PC-3 (cell line): ENCODE measurements around the gene ZNF322. TPM values are rescaled to one million over a fixed set of nuclear protein-coding genes. Genes with fewer than 3 reads are reported as not detected.

Experiments
- ATAC-seq: fragments of 200-7000 bp; cut with Tn5 transposase; 2 replicates; pipeline ENCODE4 v1.9.1; 2020; ENCODE audit warnings: mild to moderate bottlenecking, moderate library complexity
- BruUV-seq: library from RNA; stranded (reverse); fragments of 400-500 nt; replicated peaks from 2 replicates; lab custom pipeline; 2021; lab: Mats Ljungman, UMichigan
- CTCF ChIA-PET: fragments of 300-600 bp; sonication (Branson Sonifier 250); formaldehyde crosslinking; loops from one replicate; lab custom pipeline; 2022; ENCODE audit warnings: antibody characterized with exemption; lab: Charles Lee
- POLR2A ChIA-PET: fragments of 300-600 bp; sonication (Branson Sonifier 250); formaldehyde crosslinking; loops from one replicate; lab custom pipeline; 2022; ENCODE audit warnings: antibody characterized with exemption; ENCODE audit not compliant: unreplicated experiment; lab: Charles Lee
- DNase-seq: peaks from one replicate; pipeline ENCODE4 v3.0.0-alpha.2; 2015
- H2AFZ ChIP-seq: fragments of 300-600 bp; sonication (generic); 2 replicates; pipeline ENCODE4 v1.6.0; 2016; ENCODE audit warnings: antibody characterized with exemption, low read length
- H3F3A ChIP-seq: fragments of 300-600 bp; sonication (generic); one replicate; pipeline ENCODE4 v1.6.0; 2017; ENCODE audit warnings: antibody characterized with exemption, low read length, control low read depth, mild to moderate bottlenecking; ENCODE audit not compliant: unreplicated experiment
- H3K27ac ChIP-seq: fragments of 300-600 bp; sonication (generic); 2 replicates; pipeline ENCODE4 v1.5.1; 2016; ENCODE audit warnings: mild to moderate bottlenecking, low read length
- H3K27me3 ChIP-seq: fragments of 300-600 bp; sonication (generic); 2 replicates; pipeline ENCODE4 v1.6.1; 2016; ENCODE audit warnings: low read length, mixed read lengths
- H3K36me3 ChIP-seq: fragments of 300-600 bp; sonication (generic); 2 replicates; pipeline ENCODE4 v1.6.1; 2016; ENCODE audit warnings: low read depth, mixed run types, low read length, mixed read lengths
- H3K4me1 ChIP-seq: fragments of 300-600 bp; sonication (generic); 2 replicates; pipeline ENCODE4 v1.5.1; 2016; ENCODE audit warnings: low read length; ENCODE audit not compliant: insufficient read depth
- H3K4me2 ChIP-seq: fragments of 300-600 bp; sonication (generic); 2 replicates; pipeline ENCODE4 v1.6.0; 2016; ENCODE audit warnings: low read length
- H3K4me3 ChIP-seq: fragments of 300-600 bp; sonication (generic); 2 replicates; pipeline ENCODE4 v1.5.1; 2016; ENCODE audit warnings: mild to moderate bottlenecking, low read length, mixed read lengths
- H3K79me2 ChIP-seq: fragments of 300-600 bp; sonication (generic); 2 replicates; pipeline ENCODE4 v1.6.1; 2017; ENCODE audit warnings: low read length, mixed read lengths
- H3K9ac ChIP-seq: fragments of 300-600 bp; sonication (generic); 2 replicates; pipeline ENCODE4 v1.6.0; 2016; ENCODE audit warnings: mild to moderate bottlenecking, low read length
- H3K9me2 ChIP-seq: fragments of 300-600 bp; sonication (generic); replicated peaks from 2 replicates; pipeline ENCODE4 v1.6.1; 2016; ENCODE audit warnings: mixed run types, low read length, mixed read lengths
- H3K9me3 ChIP-seq: fragments of 300-600 bp; sonication (generic); 2 replicates; pipeline ENCODE4 v1.6.1; 2016; ENCODE audit warnings: low read length, mixed read lengths
- H4K20me1 ChIP-seq: fragments of 300-600 bp; sonication (generic); 2 replicates; pipeline ENCODE4 v1.6.1; 2016; ENCODE audit warnings: low read length, mixed read lengths
- EZH2 ChIP-seq: fragments of 300-600 bp; sonication (generic); IDR thresholded peaks from one replicate; pipeline ENCODE4 v1.6.1; 2017; ENCODE audit warnings: antibody characterized with exemption, mild to moderate bottlenecking, low read length; ENCODE audit not compliant: unreplicated experiment
- EZH2phosphoT487 ChIP-seq: fragments of 300-600 bp; sonication (generic); IDR thresholded peaks from 2 replicates; pipeline ENCODE4 v1.6.1; 2018; ENCODE audit warnings: mild to moderate bottlenecking, antibody characterized with exemption, low read length, borderline replicate concordance
- intact Hi-C: fragments of 100-400 bp; cut with micrococcal nuclease; formaldehyde crosslinking; loops from 2 replicates; pipeline ENCODE4 v1.9.0; 2023
- total RNA-seq: library from RNA; depleted of rRNA; stranded (reverse); fragments of >200 nt; gene quantifications from 2 replicates; pipeline ENCODE4 v1.2.3, GENCODE V29; 2014
- TF ChIP-seq, protein P1 (sequence below): fragments of 300-600 bp; sonication (generic); conservative IDR thresholded peaks from 2 replicates; pipeline ENCODE4 v1.5.1; 2017; ENCODE audit warnings: antibody characterized with exemption, low read depth, mild to moderate bottlenecking, low read length

Gene ZNF322
- total RNA-seq, 1 experiment from 2014 or later = 15.7 TPM

- POLR2A ChIA-PET = no interaction called here
- no peak overlapping the region for H3K27ac ChIP-seq
- no peak overlapping the region for H3K4me3 ChIP-seq
- H3K9ac ChIP-seq = no peak overlapping the region
- peaks cover 14% of the 10 kb centered on the region for H3K9me3 ChIP-seq
- ATAC-seq (no peak), DNase-seq (no peak)
- CTCF ChIA-PET = no interaction called here
- no peak overlapping the region for H2AFZ ChIP-seq
- H3K4me2 ChIP-seq = no peak overlapping the region
- no peaks in the 10 kb centered on the region for H3K4me1 ChIP-seq
- H4K20me1 ChIP-seq = no peaks in the 10 kb centered on the region
- TF ChIP-seq EZH2 (no peak), EZH2phosphoT487 (no peak)
- TF ChIP-seq, protein P1, sequence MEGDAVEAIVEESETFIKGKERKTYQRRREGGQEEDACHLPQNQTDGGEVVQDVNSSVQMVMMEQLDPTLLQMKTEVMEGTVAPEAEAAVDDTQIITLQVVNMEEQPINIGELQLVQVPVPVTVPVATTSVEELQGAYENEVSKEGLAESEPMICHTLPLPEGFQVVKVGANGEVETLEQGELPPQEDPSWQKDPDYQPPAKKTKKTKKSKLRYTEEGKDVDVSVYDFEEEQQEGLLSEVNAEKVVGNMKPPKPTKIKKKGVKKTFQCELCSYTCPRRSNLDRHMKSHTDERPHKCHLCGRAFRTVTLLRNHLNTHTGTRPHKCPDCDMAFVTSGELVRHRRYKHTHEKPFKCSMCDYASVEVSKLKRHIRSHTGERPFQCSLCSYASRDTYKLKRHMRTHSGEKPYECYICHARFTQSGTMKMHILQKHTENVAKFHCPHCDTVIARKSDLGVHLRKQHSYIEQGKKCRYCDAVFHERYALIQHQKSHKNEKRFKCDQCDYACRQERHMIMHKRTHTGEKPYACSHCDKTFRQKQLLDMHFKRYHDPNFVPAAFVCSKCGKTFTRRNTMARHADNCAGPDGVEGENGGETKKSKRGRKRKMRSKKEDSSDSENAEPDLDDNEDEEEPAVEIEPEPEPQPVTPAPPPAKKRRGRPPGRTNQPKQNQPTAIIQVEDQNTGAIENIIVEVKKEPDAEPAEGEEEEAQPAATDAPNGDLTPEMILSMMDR = no peak
- no peaks in the 10 kb centered on the region for H3K27me3 ChIP-seq
- no TSS peak for BruUV-seq
- H3K79me2 ChIP-seq = peaks cover 35% of the 10 kb centered on the region
- intact Hi-C loops = no loop called here
- no peaks in the 10 kb centered on the region for H3F3A ChIP-seq
- H3K36me3 ChIP-seq = peaks cover 86% of the 10 kb centered on the region
- no peaks in the 10 kb centered on the region for H3K9me2 ChIP-seq
Observed at GRCh38 chr6:26651133-26651781, 8.3 kb downstream of the ZNF322 start.

- TF ChIP-seq, protein P1 = no peak
- TF ChIP-seq EZH2phosphoT487 (no peak), EZH2 (no peak)
- no peak overlapping the region for H3K9ac ChIP-seq
- H3K79me2 ChIP-seq = peaks cover 33% of the 10 kb centered on the region
- H3K36me3 ChIP-seq = peaks cover 86% of the 10 kb centered on the region
- H3K4me1 ChIP-seq = no peaks in the 10 kb centered on the region
- ChIA-PET CTCF (no interaction called here), POLR2A (no interaction called here)
- H3K27ac ChIP-seq = no peak overlapping the region
- H4K20me1 ChIP-seq = no peaks in the 10 kb centered on the region
- no peaks in the 10 kb centered on the region for H3F3A ChIP-seq
- H3K4me2 ChIP-seq = no peak overlapping the region
- no TSS peak for BruUV-seq
- no peak overlapping the region for H3K4me3 ChIP-seq
- H3K9me3 ChIP-seq = peaks cover 40% of the 10 kb centered on the region
- no peaks in the 10 kb centered on the region for H3K9me2 ChIP-seq
- no peak overlapping the region for H2AFZ ChIP-seq
- ATAC-seq (no peak), DNase-seq (no peak)
- intact Hi-C loops = no loop called here
- no peaks in the 10 kb centered on the region for H3K27me3 ChIP-seq
Observed at GRCh38 chr6:26646074-26646473, 13.5 kb downstream of the ZNF322 start.

GRCh38 chr6:26640806-26641205 is 18.7 kb downstream of the ZNF322 start:
- Histone ChIP-seq H3K4me3 (no peak overlapping the region), H3K27ac (no peak overlapping the region), H3K79me2 (peaks cover 7% of the 10 kb centered on the region), H3K4me1 (no peaks in the 10 kb centered on the region), H3K9ac (no peak overlapping the region), H3K27me3 (no peaks in the 10 kb centered on the region), H2AFZ (no peak overlapping the region), H3K9me3 (peaks cover 43% of the 10 kb centered on the region), H3K9me2 (no peaks in the 10 kb centered on the region), H3K4me2 (no peak overlapping the region), H3K36me3 (peaks cover 69% of the 10 kb centered on the region), H4K20me1 (no peaks in the 10 kb centered on the region), H3F3A (no peaks in the 10 kb centered on the region)
- BruUV-seq = no TSS peak
- DNase-seq (no peak), ATAC-seq (no peak)
- TF ChIP-seq, protein P1 = no peak
- TF ChIP-seq EZH2phosphoT487 (no peak), EZH2 (no peak)
- intact Hi-C loops = no loop called here
- POLR2A ChIA-PET = no interaction called here
- CTCF ChIA-PET = no interaction called here
